ENCODE data around the gene ENAH.

The ENAH gene

GRCh38 chr1:225454733-225455132 is 198.2 kb downstream of the ENAH start:
- Mint-ChIP-seq H3K27ac (no peak overlapping the region), H3K36me3 (ENCODE audit: low read depth) (no peaks in the 10 kb centered on the region), H3K4me1 (peaks cover 36% of the 10 kb centered on the region), H3K4me3 (no peak overlapping the region), H3K27me3 (ENCODE audit: low read depth) (peaks cover 4% of the 10 kb centered on the region), H3K9me3 (peaks cover 7% of the 10 kb centered on the region)
- TF ChIP-seq, protein P1, sequence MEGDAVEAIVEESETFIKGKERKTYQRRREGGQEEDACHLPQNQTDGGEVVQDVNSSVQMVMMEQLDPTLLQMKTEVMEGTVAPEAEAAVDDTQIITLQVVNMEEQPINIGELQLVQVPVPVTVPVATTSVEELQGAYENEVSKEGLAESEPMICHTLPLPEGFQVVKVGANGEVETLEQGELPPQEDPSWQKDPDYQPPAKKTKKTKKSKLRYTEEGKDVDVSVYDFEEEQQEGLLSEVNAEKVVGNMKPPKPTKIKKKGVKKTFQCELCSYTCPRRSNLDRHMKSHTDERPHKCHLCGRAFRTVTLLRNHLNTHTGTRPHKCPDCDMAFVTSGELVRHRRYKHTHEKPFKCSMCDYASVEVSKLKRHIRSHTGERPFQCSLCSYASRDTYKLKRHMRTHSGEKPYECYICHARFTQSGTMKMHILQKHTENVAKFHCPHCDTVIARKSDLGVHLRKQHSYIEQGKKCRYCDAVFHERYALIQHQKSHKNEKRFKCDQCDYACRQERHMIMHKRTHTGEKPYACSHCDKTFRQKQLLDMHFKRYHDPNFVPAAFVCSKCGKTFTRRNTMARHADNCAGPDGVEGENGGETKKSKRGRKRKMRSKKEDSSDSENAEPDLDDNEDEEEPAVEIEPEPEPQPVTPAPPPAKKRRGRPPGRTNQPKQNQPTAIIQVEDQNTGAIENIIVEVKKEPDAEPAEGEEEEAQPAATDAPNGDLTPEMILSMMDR (IDR thresholded peaks at IDR 0.05; ENCODE audit: unreplicated experiment in 3 of 3), result no peak

DNA sequence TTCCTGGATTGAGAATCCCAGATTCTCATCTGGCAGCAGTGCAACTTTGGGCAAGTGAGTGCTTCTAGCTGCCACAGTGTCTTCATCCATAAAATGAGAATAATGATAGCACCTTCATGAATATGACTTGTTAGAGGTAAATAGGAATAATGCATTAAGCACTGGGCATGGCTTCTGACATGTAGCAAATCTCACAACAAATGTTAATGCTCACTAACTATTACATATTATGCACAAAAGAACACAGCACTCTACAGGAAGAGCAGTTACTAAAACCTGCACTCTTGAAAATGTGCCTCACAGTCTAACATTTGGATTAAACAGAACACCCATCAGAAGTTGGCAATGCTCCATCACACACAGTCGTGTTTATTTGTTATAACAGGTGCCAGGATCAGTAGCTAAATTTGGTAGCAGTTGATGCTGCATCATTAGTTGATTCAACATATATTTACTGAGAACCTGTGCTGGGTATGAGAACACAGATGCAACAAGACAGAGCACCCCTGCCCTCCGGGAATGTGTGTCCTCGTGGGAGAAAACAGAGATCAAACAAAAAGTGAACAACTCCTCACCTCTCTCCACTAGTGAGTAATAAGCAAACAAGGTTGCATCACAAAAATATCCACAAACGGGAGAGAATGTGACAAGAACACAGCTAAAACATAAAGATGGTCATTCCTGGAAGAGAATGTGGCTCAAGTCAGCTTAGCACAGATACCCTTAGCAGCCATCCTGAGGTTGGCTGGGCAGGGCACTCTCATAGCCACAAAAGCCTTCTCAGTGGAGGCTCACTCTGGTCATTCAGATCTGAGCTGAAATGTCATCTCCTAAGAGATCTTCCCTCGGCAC is 198.9 kb downstream of the ENAH start:
- Mint-ChIP-seq H3K36me3 (ENCODE audit: low read depth) (no peaks in the 10 kb centered on the region), H3K9me3 (peaks cover 7% of the 10 kb centered on the region), H3K4me3 (no peak overlapping the region), H3K4me1 (peaks cover 29% of the 10 kb centered on the region), H3K27ac (no peak overlapping the region), H3K27me3 (ENCODE audit: low read depth) (no peaks in the 10 kb centered on the region)
- TF ChIP-seq, protein P1 (IDR thresholded peaks at IDR 0.05; ENCODE audit: unreplicated experiment in 3 of 3), result no peak

DNA sequence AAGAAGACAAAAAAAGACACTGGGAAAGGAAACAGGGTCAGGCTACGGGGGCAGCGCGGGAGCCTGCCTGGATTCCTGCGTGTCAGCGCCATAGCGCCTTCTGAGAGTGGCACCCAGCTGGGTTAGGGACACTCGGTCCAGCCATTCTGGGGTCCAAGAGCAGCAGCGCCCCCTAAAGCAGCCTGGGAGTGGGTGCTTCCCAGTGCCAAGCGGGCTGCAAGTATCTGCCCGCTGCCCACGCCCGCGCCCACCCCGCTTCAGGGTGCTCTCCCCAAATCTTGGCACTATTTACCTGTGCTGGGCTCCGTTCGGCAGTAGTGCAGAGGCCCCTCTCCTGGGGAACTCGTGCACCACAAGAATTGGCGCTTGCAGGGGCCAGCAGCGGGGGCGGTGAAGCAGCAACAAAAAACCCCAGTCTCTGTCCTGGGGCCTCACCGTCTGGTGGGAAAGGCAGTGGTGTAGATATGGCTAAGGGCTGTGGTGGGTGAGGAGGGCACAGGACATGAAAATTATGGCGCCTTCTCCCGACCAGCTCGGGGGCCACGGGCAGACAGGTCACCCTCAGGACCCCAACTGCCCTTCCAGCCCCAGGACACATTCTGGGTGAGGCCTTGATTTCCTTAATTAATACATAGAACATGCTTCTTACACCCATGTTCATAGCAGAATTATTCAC is 200.9 kb downstream of the ENAH start:
- Mint-ChIP-seq H3K36me3 (ENCODE audit: low read depth) (no peaks in the 10 kb centered on the region), H3K4me1 (peaks cover 32% of the 10 kb centered on the region), H3K9me3 (peaks cover 7% of the 10 kb centered on the region), H3K4me3 (no peak overlapping the region), H3K27ac (no peak overlapping the region), H3K27me3 (ENCODE audit: low read depth) (no peaks in the 10 kb centered on the region)
- TF ChIP-seq, protein P1 (IDR thresholded peaks at IDR 0.05; ENCODE audit: unreplicated experiment in 3 of 3), result no peak

GRCh38 chr1:225451340-225451739 is 201.6 kb downstream of the ENAH start:
- Mint-ChIP-seq H3K36me3 (ENCODE audit: low read depth) (no peaks in the 10 kb centered on the region), H3K4me3 (no peak overlapping the region), H3K27me3 (ENCODE audit: low read depth) (no peaks in the 10 kb centered on the region), H3K4me1 (peaks cover 39% of the 10 kb centered on the region), H3K27ac (peak overlapping the region in 2 of 3 experiments; percentile 54 to 81), H3K9me3 (peaks cover 5% of the 10 kb centered on the region)
- TF ChIP-seq, protein P1 (IDR thresholded peaks at IDR 0.05; ENCODE audit: unreplicated experiment in 3 of 3), result no peak

DNA sequence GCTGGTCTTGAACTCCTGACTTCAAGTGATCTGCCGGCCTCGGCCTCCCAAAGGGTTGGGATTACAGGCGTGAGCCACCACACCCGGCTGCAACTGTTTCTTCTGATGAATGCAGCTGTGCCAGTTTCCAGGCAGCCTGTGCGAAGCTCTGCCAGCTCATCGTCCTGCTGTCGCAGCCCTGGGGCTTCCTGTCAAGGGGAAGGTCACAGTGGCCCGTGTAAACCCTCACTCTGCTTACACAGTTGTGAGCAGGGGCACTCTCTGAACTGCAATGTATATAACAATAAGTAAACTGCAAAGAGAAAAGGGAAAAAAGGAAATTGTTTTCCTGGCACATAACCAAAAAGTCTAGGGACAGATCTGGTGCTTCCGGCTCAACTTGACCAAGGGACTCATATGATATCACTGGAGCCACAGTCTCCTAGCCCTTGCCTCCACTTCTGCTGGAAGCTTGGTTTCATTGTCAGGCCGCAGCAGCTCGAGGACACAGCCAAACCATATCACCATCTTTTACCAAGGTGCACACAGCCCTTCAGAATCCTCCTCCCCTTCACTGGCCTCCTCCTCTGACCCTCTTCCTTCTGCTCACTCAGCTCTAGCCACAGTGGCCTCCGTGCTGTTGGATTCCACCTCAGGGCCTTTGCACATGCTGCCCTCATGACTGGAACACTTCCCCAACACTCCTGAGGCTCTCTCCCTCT is 202.3 kb downstream of the ENAH start:
- H3K27me3 Mint-ChIP-seq (ENCODE audit: low read depth), result no peaks in the 10 kb centered on the region
- peaks cover 46% of the 10 kb centered on the region for H3K4me1 Mint-ChIP-seq
- no peaks in the 10 kb centered on the region for H3K36me3 Mint-ChIP-seq (ENCODE audit: low read depth)
- H3K27ac Mint-ChIP-seq, result peak overlapping the region in 2 of 3 experiments; percentile 54 to 81
- peaks cover 5% of the 10 kb centered on the region for H3K9me3 Mint-ChIP-seq
- H3K4me3 Mint-ChIP-seq, result no peak overlapping the region
- TF ChIP-seq, protein P1 (IDR thresholded peaks at IDR 0.05; ENCODE audit: unreplicated experiment in 3 of 3), result no peak
